ENCODE measurements around the gene ZHX3.
"Not testable (repeated sequence)": the region's sequence is repeated elsewhere in the genome, so short reads cannot be mapped to it uniquely, and the experiment has no call there.

Gene ZHX3

DNA sequence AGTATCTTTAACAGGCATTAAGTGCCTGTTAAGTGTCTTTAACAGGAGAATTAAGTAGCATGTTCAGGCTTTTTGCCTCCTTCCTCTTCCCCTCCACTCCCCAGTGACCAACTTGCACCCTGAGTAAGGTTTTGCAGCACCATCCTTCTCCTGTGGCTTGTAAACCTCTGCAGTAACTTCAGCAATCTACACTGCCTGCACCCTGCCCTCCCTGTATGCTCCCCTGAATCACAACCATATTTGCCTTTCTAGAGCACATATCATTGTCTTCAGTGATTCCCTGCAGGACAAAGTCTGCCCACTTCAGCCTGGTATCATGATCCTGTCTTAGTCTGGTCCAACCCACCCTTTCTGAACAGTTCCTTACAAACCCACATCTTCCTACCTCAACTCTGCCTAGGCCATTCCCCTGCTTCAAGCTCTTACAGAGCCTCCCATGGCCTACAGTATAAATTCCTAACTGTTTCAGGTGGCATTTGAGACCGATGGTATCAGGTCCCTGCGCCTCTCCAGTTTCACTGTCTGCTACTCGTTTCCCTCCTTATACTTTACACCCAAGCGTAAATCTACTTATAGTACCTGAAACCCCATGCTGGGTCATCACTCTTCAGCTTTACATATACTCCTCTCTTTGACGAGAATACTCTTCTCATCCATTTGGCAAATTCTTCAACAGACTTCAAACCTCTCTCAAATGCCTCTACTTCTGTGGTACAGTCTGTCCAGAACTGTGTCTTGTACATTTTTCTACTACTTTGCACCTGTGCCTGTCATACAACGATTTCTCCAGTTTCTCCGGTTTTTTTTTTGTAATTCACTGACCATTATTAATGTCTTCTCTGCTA is 69.8 kb downstream of the ZHX3 start:
- Histone ChIP-seq H3K36me3 (ENCODE audit: control insufficient read depth in 4 of 4, insufficient read depth in 4 of 4, low read length in 3 of 4) (no peaks in the 10 kb centered on the region), H3K9me3 (ENCODE audit: control extremely low read depth in 1 of 5, control insufficient read depth in 4 of 5, insufficient read depth in 2 of 5, low read depth in 1 of 5, low read length in 4 of 5) (no peaks in the 10 kb centered on the region), H3K27ac (ENCODE audit: insufficient read depth in 1 of 2, low read depth in 1 of 2, low read length in 2 of 2, poor library complexity in 1 of 2, severe bottlenecking in 2 of 2) (no peak overlapping the region), H3K4me1 (ENCODE audit: control extremely low read depth in 1 of 4, control insufficient read depth in 4 of 4, insufficient read depth in 4 of 4, low read length in 3 of 4) (peaks cover 0 to 18% (median 10%) of the 10 kb centered on the region in 4 experiments), H3K4me3 (ENCODE audit: control insufficient read depth in 1 of 7, extremely low read depth in 1 of 7, insufficient read depth in 4 of 7, low read depth in 2 of 7, low read length in 6 of 7) (no peak overlapping the region), H3K27me3 (replicated peaks in 2 of 5; ENCODE audit: control insufficient read depth in 4 of 5, insufficient read depth in 5 of 5, low read length in 4 of 5) (no peaks in the 10 kb centered on the region)
- ChIA-PET CTCF (interaction anchor here (0.9 kb wide), 1 partner anchor 15 kb away, joined by 3 read pairs; no protein-coding TSS in a partner anchor), POLR2A (no interaction called here)
- WGBS (ENCODE audit: insufficient coverage), result 98% methylated on average over 7 of the region's 7 CpGs
- DNase-seq, result no peak

DNA sequence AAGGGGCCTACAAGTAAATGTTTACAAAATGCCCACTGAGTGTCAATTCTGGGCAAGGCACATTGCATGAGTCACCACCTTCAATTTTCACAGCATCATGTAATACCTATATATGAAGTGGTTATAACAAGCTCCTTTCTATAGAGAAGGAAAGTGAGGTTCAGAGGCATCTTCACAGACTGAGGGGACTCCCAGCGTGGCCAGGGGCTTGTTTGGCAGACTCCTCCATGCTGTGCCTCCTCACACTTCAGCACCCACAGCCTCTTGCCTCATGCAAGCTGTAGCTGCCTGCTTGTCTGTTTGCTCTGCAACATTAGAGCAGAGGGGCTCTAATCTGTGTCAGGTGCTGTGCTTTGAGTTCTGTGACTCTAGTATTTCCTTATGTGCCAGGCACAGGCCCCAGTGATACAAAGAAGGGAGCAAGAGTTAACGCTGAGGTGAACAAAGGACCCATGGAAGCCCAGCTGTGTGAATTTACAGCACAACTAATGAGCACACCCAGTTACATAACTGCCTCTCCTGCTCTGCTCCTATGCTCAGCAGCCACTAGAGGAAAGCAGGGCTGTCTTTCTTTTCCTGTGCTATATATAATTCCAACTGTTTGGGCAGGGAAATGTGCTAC is 72.3 kb downstream of the ZHX3 start:
- H3K9me3 ChIP-seq (ENCODE audit: control extremely low read depth in 1 of 5, control insufficient read depth in 4 of 5, insufficient read depth in 2 of 5, low read depth in 1 of 5, low read length in 4 of 5), result no peaks in the 10 kb centered on the region
- no peak overlapping the region for H3K4me3 ChIP-seq (ENCODE audit: control insufficient read depth in 1 of 7, extremely low read depth in 1 of 7, insufficient read depth in 4 of 7, low read depth in 2 of 7, low read length in 6 of 7)
- 0% methylated on average over 1 of the region's 2 CpGs for WGBS (ENCODE audit: insufficient coverage)
- no peak overlapping the region for H3K27ac ChIP-seq (ENCODE audit: insufficient read depth in 1 of 2, low read depth in 1 of 2, low read length in 2 of 2, poor library complexity in 1 of 2, severe bottlenecking in 2 of 2)
- peaks cover 0 to 17% (median 7%) of the 10 kb centered on the region in 4 experiments for H3K4me1 ChIP-seq (ENCODE audit: control extremely low read depth in 1 of 4, control insufficient read depth in 4 of 4, insufficient read depth in 4 of 4, low read length in 3 of 4)
- POLR2A ChIA-PET, result no interaction called here
- H3K27me3 ChIP-seq (replicated peaks in 2 of 5; ENCODE audit: control insufficient read depth in 4 of 5, insufficient read depth in 5 of 5, low read length in 4 of 5), result no peaks in the 10 kb centered on the region
- DNase-seq, result peak in 2 of 3 donors; percentile 22 to 41
- CTCF ChIA-PET, result interaction anchor here (0.7 to 1.2 kb wide), 3 partner anchors 12 to 95 kb away, joined by 3 to 4 read pairs (median 4); partner anchors contain the start of gene LPIN3
- H3K36me3 ChIP-seq (ENCODE audit: control insufficient read depth in 4 of 4, insufficient read depth in 4 of 4, low read length in 3 of 4), result no peaks in the 10 kb centered on the region

DNA sequence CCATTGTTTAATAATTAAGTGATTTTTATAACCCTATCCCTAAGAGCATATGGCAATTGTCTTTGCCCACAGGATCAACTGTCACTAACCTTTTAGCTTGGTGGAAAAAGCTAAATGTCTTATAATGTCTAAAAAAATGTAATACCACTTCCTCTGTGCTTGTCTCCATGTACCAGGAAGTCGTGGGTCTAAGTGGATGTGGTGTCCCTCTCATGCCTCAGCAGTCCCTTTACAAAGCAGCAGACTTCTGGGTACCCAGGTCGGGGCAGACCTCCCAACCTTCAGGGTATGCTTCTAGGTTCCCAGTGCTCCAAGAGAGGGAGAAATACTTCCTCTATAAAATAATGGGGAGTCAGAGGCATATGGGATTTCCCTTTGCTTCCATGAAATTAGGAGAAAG is 74.7 kb downstream of the ZHX3 start:
- DNase-seq, result peak in 1 of 3 donors; percentile 16

DNA sequence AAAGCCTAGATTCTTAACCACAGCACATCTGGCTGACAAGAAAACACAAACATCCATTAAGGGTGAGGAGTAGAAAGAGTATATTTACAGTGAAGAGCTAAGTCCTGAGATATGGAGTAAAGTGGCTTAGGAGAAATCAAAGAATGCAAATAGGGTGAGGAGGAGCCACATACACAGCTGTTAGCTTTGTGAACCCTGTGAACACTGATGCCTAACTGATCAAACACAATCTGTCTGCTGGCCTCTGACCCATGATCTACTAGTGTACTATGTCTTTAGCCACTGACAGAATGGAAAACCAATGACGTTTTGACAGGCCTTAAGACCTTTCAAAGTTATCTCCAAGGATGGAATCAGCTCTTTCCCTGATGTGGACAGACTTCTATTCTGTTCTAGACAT is 75.2 kb downstream of the ZHX3 start:
- CTCF ChIA-PET, result interaction anchor here (0.6 to 1.5 kb wide), 4 partner anchors 9 to 109 kb away, joined by 3 to 6 read pairs (median 4); no protein-coding TSS in a partner anchor
- Histone ChIP-seq H3K4me1 (ENCODE audit: control extremely low read depth in 1 of 4, control insufficient read depth in 4 of 4, insufficient read depth in 4 of 4, low read length in 3 of 4) (peaks cover 0 to 14% (median 7%) of the 10 kb centered on the region in 4 experiments), H3K27ac (ENCODE audit: insufficient read depth in 1 of 2, low read depth in 1 of 2, low read length in 2 of 2, poor library complexity in 1 of 2, severe bottlenecking in 2 of 2) (no peak overlapping the region), H3K36me3 (ENCODE audit: control insufficient read depth in 4 of 4, insufficient read depth in 4 of 4, low read length in 3 of 4) (peaks cover 0 to 4% (median 1%) of the 10 kb centered on the region in 4 experiments), H3K4me3 (ENCODE audit: control insufficient read depth in 1 of 7, extremely low read depth in 1 of 7, insufficient read depth in 4 of 7, low read depth in 2 of 7, low read length in 6 of 7) (no peak overlapping the region), H3K9me3 (ENCODE audit: control extremely low read depth in 1 of 5, control insufficient read depth in 4 of 5, insufficient read depth in 2 of 5, low read depth in 1 of 5, low read length in 4 of 5) (peaks cover 0 to 3% (median 0%) of the 10 kb centered on the region in 5 experiments), H3K27me3 (replicated peaks in 2 of 5; ENCODE audit: control insufficient read depth in 4 of 5, insufficient read depth in 5 of 5, low read length in 4 of 5) (no peaks in the 10 kb centered on the region)
- DNase-seq, result no peak
- 100% methylated on average over 1 of the region's 1 CpG for WGBS (ENCODE audit: insufficient coverage)
- POLR2A ChIA-PET, result interaction anchor here (0.9 to 1.0 kb wide), 2 partner anchors 10 to 23 kb away, joined by 3 read pairs; no protein-coding TSS in a partner anchor

More for the DNA sequence above, 74.7 kb downstream of the ZHX3 start:
- Histone ChIP-seq H3K9me3 (ENCODE audit: control extremely low read depth in 1 of 5, control insufficient read depth in 4 of 5, insufficient read depth in 2 of 5, low read depth in 1 of 5, low read length in 4 of 5) (peaks cover 0 to 3% (median 0%) of the 10 kb centered on the region in 5 experiments), H3K4me3 (ENCODE audit: control insufficient read depth in 1 of 7, extremely low read depth in 1 of 7, insufficient read depth in 4 of 7, low read depth in 2 of 7, low read length in 6 of 7) (no peak overlapping the region), H3K27ac (ENCODE audit: insufficient read depth in 1 of 2, low read depth in 1 of 2, low read length in 2 of 2, poor library complexity in 1 of 2, severe bottlenecking in 2 of 2) (no peak overlapping the region), H3K27me3 (replicated peaks in 2 of 5; ENCODE audit: control insufficient read depth in 4 of 5, insufficient read depth in 5 of 5, low read length in 4 of 5) (no peaks in the 10 kb centered on the region), H3K4me1 (ENCODE audit: control extremely low read depth in 1 of 4, control insufficient read depth in 4 of 4, insufficient read depth in 4 of 4, low read length in 3 of 4) (peaks cover 0 to 14% (median 7%) of the 10 kb centered on the region in 4 experiments), H3K36me3 (ENCODE audit: control insufficient read depth in 4 of 4, insufficient read depth in 4 of 4, low read length in 3 of 4) (peaks cover 0 to 4% (median 1%) of the 10 kb centered on the region in 4 experiments)
- POLR2A ChIA-PET, result interaction anchor here (0.9 to 1.0 kb wide), 2 partner anchors 10 to 23 kb away, joined by 3 read pairs; no protein-coding TSS in a partner anchor
- WGBS (ENCODE audit: insufficient coverage), result no CpG with 5 or more reads among the region's 2 CpGs
- CTCF ChIA-PET, result interaction anchor here (0.6 to 1.5 kb wide), 4 partner anchors 8 to 108 kb away, joined by 3 to 6 read pairs (median 4); no protein-coding TSS in a partner anchor

DNA sequence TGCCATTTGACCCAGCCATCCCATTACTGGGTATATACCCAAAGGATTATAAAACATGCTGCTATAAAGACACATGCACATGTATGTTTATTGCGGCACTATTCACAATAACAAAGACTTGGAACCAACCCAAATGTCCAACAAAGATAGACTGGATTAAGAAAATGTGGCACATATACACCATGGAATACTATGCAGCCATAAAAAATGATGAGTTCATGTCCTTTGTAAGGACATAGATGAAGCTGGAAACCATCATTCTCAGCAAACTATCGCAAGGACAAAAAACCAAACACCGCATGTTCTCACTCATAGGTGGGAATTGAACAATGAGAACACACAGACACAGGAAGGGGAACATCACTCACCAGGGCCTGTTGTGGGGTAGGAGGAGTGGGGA is 80.3 kb downstream of the ZHX3 start:
- H3K27me3 ChIP-seq (replicated peaks in 2 of 5; ENCODE audit: control insufficient read depth in 4 of 5, insufficient read depth in 5 of 5, low read length in 4 of 5); CTCF ChIA-PET; H3K36me3 ChIP-seq (ENCODE audit: control insufficient read depth in 4 of 4, insufficient read depth in 4 of 4, low read length in 3 of 4); H3K4me3 ChIP-seq (ENCODE audit: control insufficient read depth in 1 of 7, extremely low read depth in 1 of 7, insufficient read depth in 4 of 7, low read depth in 2 of 7, low read length in 6 of 7); POLR2A ChIA-PET; H3K9me3 ChIP-seq (ENCODE audit: control extremely low read depth in 1 of 5, control insufficient read depth in 4 of 5, insufficient read depth in 2 of 5, low read depth in 1 of 5, low read length in 4 of 5); H3K27ac ChIP-seq (ENCODE audit: insufficient read depth in 1 of 2, low read depth in 1 of 2, low read length in 2 of 2, poor library complexity in 1 of 2, severe bottlenecking in 2 of 2); H3K4me1 ChIP-seq (ENCODE audit: control extremely low read depth in 1 of 4, control insufficient read depth in 4 of 4, insufficient read depth in 4 of 4, low read length in 3 of 4); DNase-seq: not testable (repeated sequence)
- no CpG with 5 or more reads among the region's 3 CpGs for WGBS (ENCODE audit: insufficient coverage)

DNA sequence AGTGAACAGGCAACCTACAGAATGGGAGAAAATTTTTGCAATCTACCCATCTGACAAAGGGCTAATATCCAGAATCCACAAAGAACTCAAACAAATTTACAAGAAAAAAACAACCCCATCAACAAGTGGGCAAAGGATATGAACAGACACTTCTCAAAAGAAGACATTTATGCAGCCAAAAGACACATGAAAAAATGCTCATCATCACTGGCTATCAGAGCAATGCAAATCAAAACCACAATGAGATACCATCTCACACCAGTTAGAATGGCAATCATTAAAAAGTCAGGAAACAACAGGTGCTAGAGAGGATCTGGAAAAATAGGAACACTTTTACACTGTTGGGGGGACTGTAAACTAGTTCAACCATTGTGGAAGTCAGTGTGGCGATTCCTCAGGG is 80.7 kb downstream of the ZHX3 start:
- DNase-seq; CTCF ChIA-PET; H3K4me1 ChIP-seq (ENCODE audit: control extremely low read depth in 1 of 4, control insufficient read depth in 4 of 4, insufficient read depth in 4 of 4, low read length in 3 of 4); POLR2A ChIA-PET; H3K27me3 ChIP-seq (replicated peaks in 2 of 5; ENCODE audit: control insufficient read depth in 4 of 5, insufficient read depth in 5 of 5, low read length in 4 of 5); H3K36me3 ChIP-seq (ENCODE audit: control insufficient read depth in 4 of 4, insufficient read depth in 4 of 4, low read length in 3 of 4); H3K4me3 ChIP-seq (ENCODE audit: control insufficient read depth in 1 of 7, extremely low read depth in 1 of 7, insufficient read depth in 4 of 7, low read depth in 2 of 7, low read length in 6 of 7); H3K27ac ChIP-seq (ENCODE audit: insufficient read depth in 1 of 2, low read depth in 1 of 2, low read length in 2 of 2, poor library complexity in 1 of 2, severe bottlenecking in 2 of 2); H3K9me3 ChIP-seq (ENCODE audit: control extremely low read depth in 1 of 5, control insufficient read depth in 4 of 5, insufficient read depth in 2 of 5, low read depth in 1 of 5, low read length in 4 of 5): not testable (repeated sequence)
- WGBS (ENCODE audit: insufficient coverage), result no CpG with 5 or more reads among the region's 1 CpG
